ENCODE data around the gene L3MBTL3. TPM values are rescaled to one million over a fixed set of nuclear protein-coding genes. Genes with fewer than 3 reads are reported as not detected.
A peak's percentile ranks its signal among the peaks of the same experiment; 100 is the strongest.

Gene L3MBTL3
- total RNA-seq: 10 to 100 TPM; 36.6 to 45.2 TPM
- total RNA-seq: 43.3 to 45.4 reads per million in 2 donors

GRCh38 chr6:130018292-130018743, at the start of gene L3MBTL3:
TSS of gene L3MBTL3 (plus strand) at chr6:130018581. CDS start at chr6:130042700, 24,119 bp downstream.
- H3K4me1 Mint-ChIP-seq: peaks cover 14% of the 10 kb centered on the region
- H3K36me3 Mint-ChIP-seq (ENCODE audit: low read depth): peaks cover 6% of the 10 kb centered on the region
- H3K4me3 Mint-ChIP-seq: peak within 1 kb of the TSS; percentile 100
- peak; percentile 82 for ATAC-seq
- peak; percentile 74 to 86 (median 76) for DNase-seq
- peak within 1 kb of the TSS; percentile 99 for H3K27ac Mint-ChIP-seq
- H3K9me3 ChIP-seq (ENCODE audit: control insufficient read depth, low read length, poor library complexity, severe bottlenecking): no peaks in the 10 kb centered on the region
- H3K27me3 Mint-ChIP-seq: no peaks in the 10 kb centered on the region

GRCh38 chr6:129969064-129969463, 49.3 kb upstream of the L3MBTL3 start:
- Mint-ChIP-seq H3K27ac (no peak overlapping the region), H3K4me1 (no peaks in the 10 kb centered on the region)

GRCh38 chr6:129976110-129976509, 42.3 kb upstream of the L3MBTL3 start:
- Mint-ChIP-seq H3K27me3 (no peaks in the 10 kb centered on the region), H3K4me1 (no peaks in the 10 kb centered on the region), H3K36me3 (ENCODE audit: low read depth) (peaks cover 2% of the 10 kb centered on the region), H3K27ac (no peak overlapping the region), H3K4me3 (no peak overlapping the region)
- H3K9me3 ChIP-seq (ENCODE audit: control insufficient read depth, low read length, poor library complexity, severe bottlenecking): peaks cover 8% of the 10 kb centered on the region
- DNase-seq (no peak), ATAC-seq (no peak)

More at GRCh38 chr6:129969064-129969463, 49.3 kb upstream of the L3MBTL3 start:
- H3K9me3 ChIP-seq (ENCODE audit: control insufficient read depth, low read length, poor library complexity, severe bottlenecking): no peaks in the 10 kb centered on the region
- no peak for ATAC-seq
- DNase-seq: no peak
- H3K27me3 Mint-ChIP-seq: no peaks in the 10 kb centered on the region
- no peaks in the 10 kb centered on the region for H3K36me3 Mint-ChIP-seq (ENCODE audit: low read depth)
- H3K4me3 Mint-ChIP-seq: no peak overlapping the region

- Mint-ChIP-seq H3K4me1 (no peaks in the 10 kb centered on the region), H3K36me3 (ENCODE audit: low read depth) (peaks cover 4% of the 10 kb centered on the region), H3K27me3 (peaks cover 5% of the 10 kb centered on the region), H3K4me3 (no peak overlapping the region), H3K27ac (no peak overlapping the region)
- no peak for ATAC-seq
- no peak for DNase-seq
- H3K9me3 ChIP-seq (ENCODE audit: control insufficient read depth, low read length, poor library complexity, severe bottlenecking): peaks cover 8% of the 10 kb centered on the region
Observed at GRCh38 chr6:129978148-129978916, 40.0 kb upstream of the L3MBTL3 start.

- no peaks in the 10 kb centered on the region for H3K4me1 Mint-ChIP-seq
- H3K27ac Mint-ChIP-seq: no peak overlapping the region
- ATAC-seq (no peak), DNase-seq (no peak)
- H3K36me3 Mint-ChIP-seq (ENCODE audit: low read depth): peaks cover 4% of the 10 kb centered on the region
- peaks cover 5% of the 10 kb centered on the region for H3K27me3 Mint-ChIP-seq
- no peak overlapping the region for H3K4me3 Mint-ChIP-seq
- H3K9me3 ChIP-seq (ENCODE audit: control insufficient read depth, low read length, poor library complexity, severe bottlenecking): peaks cover 8% of the 10 kb centered on the region
Observed at GRCh38 chr6:129980821-129981220, 37.6 kb upstream of the L3MBTL3 start.

- Mint-ChIP-seq H3K36me3 (ENCODE audit: low read depth) (peaks cover 4% of the 10 kb centered on the region), H3K27me3 (peaks cover 5% of the 10 kb centered on the region), H3K4me1 (no peaks in the 10 kb centered on the region), H3K4me3 (no peak overlapping the region), H3K27ac (no peak overlapping the region)
- peaks cover 8% of the 10 kb centered on the region for H3K9me3 ChIP-seq (ENCODE audit: control insufficient read depth, low read length, poor library complexity, severe bottlenecking)
- DNase-seq: no peak
- no peak for ATAC-seq
Observed at GRCh38 chr6:129981598-129981997, 36.8 kb upstream of the L3MBTL3 start.

DNA sequence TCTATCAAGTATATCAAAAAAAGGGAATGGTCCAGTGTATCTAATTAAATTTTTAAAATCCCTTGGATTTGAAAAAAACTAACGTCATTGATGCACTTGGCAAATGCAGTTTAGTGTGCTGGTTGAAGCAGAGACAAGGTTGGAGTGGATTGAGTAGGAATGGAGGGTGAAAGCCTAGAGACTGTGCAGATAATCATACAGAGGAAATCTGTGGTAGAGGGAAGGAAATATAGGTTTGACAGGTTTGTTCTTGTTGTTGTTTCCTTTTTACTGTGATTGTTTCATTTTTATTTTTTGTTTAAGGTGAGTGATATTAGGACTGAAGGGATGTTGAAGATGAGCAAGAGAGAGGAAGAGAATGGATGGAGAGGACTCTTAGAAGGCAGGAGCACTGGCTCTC, 29.0 kb upstream of the L3MBTL3 start:
- Mint-ChIP-seq H3K27me3 (no peaks in the 10 kb centered on the region), H3K4me3 (no peak overlapping the region), H3K27ac (peak overlapping the region; percentile 21), H3K36me3 (ENCODE audit: low read depth) (peaks cover 3% of the 10 kb centered on the region), H3K4me1 (peaks cover 12% of the 10 kb centered on the region)
- no peaks in the 10 kb centered on the region for H3K9me3 ChIP-seq (ENCODE audit: control insufficient read depth, low read length, poor library complexity, severe bottlenecking)
- no peak for ATAC-seq
- no peak for DNase-seq

GRCh38 chr6:129992881-129993280, 25.5 kb upstream of the L3MBTL3 start:
- peaks cover 12% of the 10 kb centered on the region for H3K4me1 Mint-ChIP-seq
- ATAC-seq: no peak
- no peak for DNase-seq
- H3K9me3 ChIP-seq (ENCODE audit: control insufficient read depth, low read length, poor library complexity, severe bottlenecking): no peaks in the 10 kb centered on the region
- H3K36me3 Mint-ChIP-seq (ENCODE audit: low read depth): peaks cover 3% of the 10 kb centered on the region
- H3K27ac Mint-ChIP-seq: no peak overlapping the region
- no peaks in the 10 kb centered on the region for H3K27me3 Mint-ChIP-seq
- no peak overlapping the region for H3K4me3 Mint-ChIP-seq

- no peaks in the 10 kb centered on the region for H3K27me3 Mint-ChIP-seq
Observed at GRCh38 chr6:129994410-129994809, 24.0 kb upstream of the L3MBTL3 start.

GRCh38 chr6:129996387-129996786, 22.0 kb upstream of the L3MBTL3 start:
- H3K27ac Mint-ChIP-seq: no peak overlapping the region
- peaks cover 3% of the 10 kb centered on the region for H3K4me1 Mint-ChIP-seq
- H3K9me3 ChIP-seq (ENCODE audit: control insufficient read depth, low read length, poor library complexity, severe bottlenecking): no peaks in the 10 kb centered on the region
- no peaks in the 10 kb centered on the region for H3K36me3 Mint-ChIP-seq (ENCODE audit: low read depth)
- no peak for ATAC-seq
- DNase-seq: no peak
- H3K4me3 Mint-ChIP-seq: no peak overlapping the region
- no peaks in the 10 kb centered on the region for H3K27me3 Mint-ChIP-seq

More at GRCh38 chr6:129994410-129994809, 24.0 kb upstream of the L3MBTL3 start:
- no peak for DNase-seq
- Mint-ChIP-seq H3K36me3 (ENCODE audit: low read depth) (peaks cover 3% of the 10 kb centered on the region), H3K27ac (no peak overlapping the region), H3K4me1 (peaks cover 7% of the 10 kb centered on the region), H3K4me3 (no peak overlapping the region)
- ATAC-seq: no peak
- no peaks in the 10 kb centered on the region for H3K9me3 ChIP-seq (ENCODE audit: control insufficient read depth, low read length, poor library complexity, severe bottlenecking)

DNA sequence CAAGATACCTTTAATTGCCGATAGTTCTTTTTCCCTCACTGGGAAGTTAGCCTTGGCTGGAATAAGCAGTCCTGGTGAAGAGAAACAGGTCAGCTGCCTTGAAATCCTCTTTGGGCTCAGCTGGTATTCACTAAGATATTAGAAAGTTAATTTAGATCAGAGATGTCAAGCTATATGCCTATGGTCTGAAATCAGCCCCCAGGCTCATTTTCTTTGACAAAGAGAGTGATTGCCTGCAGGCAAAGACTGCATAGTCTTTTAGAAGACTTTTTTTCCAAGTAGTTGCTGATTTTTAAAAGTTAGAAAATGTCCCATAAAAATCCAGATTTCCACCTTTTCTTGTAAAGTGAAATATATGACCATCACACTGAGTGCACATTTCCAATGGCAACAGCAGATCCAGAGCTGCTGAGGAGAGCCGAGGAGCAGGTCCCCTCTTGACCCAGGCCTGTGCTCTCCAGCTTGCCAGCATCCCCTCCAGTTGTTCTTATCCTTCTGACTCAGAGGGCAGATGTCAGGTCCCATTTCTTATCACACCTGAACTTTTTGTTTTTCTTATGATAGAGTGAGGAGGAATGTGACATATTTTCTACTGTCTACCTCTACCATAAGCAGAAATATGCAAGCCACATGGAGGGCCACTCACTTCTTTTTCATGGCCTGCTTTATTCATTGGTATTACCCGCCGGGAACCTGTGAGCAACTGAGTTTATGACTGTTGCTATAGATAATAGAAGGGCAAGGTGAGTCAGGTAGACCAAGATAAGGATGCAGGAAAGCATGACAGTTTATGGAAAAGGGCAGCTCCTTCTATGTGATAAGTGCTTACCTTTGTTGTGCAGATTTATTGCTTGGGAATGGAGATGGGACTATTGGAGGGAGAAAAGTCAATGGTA, 17.6 kb upstream of the L3MBTL3 start:
- Mint-ChIP-seq H3K36me3 (ENCODE audit: low read depth) (no peaks in the 10 kb centered on the region), H3K4me1 (no peaks in the 10 kb centered on the region), H3K27ac (no peak overlapping the region), H3K4me3 (no peak overlapping the region), H3K27me3 (peaks cover 4% of the 10 kb centered on the region)
- no peak for DNase-seq
- no peak for ATAC-seq
- H3K9me3 ChIP-seq (ENCODE audit: control insufficient read depth, low read length, poor library complexity, severe bottlenecking): no peaks in the 10 kb centered on the region

DNA sequence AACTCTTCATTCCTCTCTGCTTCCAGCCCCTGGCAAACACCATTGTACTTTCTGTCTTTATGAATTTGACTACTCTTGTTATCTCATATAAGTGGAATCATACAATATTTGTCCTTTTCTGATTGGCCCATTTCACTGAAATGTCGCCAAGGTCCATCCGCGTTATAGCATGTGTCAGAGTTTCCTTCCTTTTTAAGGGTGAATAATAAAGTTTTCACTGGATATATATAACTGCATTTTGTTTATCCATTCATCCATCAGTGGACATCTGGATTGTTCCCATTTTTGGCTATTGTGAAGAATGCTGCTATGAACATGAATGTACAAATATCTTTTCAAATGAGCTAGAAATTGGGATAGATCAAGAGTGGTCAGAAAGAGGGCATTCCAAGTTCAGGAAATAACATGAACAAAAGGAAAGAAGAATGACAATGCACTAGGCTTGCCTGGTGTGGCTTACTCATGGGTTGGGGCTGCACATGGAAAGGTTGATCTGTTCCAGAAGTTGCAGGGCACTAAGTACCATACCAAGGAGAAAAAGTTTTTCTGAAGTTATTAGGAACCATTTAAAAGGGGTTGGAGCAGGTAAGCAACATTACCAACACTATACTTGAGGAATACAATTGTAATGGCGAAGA, 10.0 kb upstream of the L3MBTL3 start:
- peaks cover 34% of the 10 kb centered on the region for H3K27me3 Mint-ChIP-seq

DNA sequence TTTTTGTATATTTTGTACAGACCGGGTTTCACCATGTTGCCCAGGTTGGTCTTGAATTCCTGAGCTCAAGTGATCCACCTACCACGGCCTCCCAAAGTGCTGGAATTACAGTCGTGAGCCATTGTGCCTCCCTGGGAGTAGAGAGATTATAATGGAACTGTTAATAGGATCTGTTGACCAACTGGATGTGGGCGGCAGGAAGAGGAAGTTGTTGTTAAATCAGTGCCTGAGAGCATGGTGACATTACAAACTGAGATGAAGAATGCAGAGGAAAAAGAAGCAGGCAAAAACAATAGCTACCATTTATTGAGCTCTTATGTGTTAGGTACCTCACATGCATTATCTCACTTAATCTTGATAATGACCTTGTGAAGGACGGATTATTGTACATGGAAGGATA, 9.2 kb upstream of the L3MBTL3 start:
- Mint-ChIP-seq H3K27ac (no peak overlapping the region), H3K4me3 (no peak overlapping the region), H3K4me1 (no peaks in the 10 kb centered on the region), H3K27me3 (peaks cover 34% of the 10 kb centered on the region), H3K36me3 (ENCODE audit: low read depth) (peaks cover 3% of the 10 kb centered on the region)
- no peaks in the 10 kb centered on the region for H3K9me3 ChIP-seq (ENCODE audit: control insufficient read depth, low read length, poor library complexity, severe bottlenecking)
- no peak for ATAC-seq
- DNase-seq: no peak

More for the DNA sequence above, 10.0 kb upstream of the L3MBTL3 start:
- Mint-ChIP-seq H3K27ac (no peak overlapping the region), H3K36me3 (ENCODE audit: low read depth) (peaks cover 3% of the 10 kb centered on the region), H3K4me1 (no peaks in the 10 kb centered on the region), H3K4me3 (no peak overlapping the region)
- no peaks in the 10 kb centered on the region for H3K9me3 ChIP-seq (ENCODE audit: control insufficient read depth, low read length, poor library complexity, severe bottlenecking)
- ATAC-seq (no peak), DNase-seq (no peak)

Measured in T-helper 17 cell (primary cell).